ENCODE data around the gene PTPN1.

GRCh38 chr20:50470264-50470858 is 39.8 kb upstream of the PTPN1 start:
- no peak for TF ChIP-seq POLR2A (IDR thresholded peaks at IDR 0.05; ENCODE audit: insufficient read depth in 1 of 2, low read depth in 2 of 2, low read length in 2 of 2)
- TF ChIP-seq, protein P1, sequence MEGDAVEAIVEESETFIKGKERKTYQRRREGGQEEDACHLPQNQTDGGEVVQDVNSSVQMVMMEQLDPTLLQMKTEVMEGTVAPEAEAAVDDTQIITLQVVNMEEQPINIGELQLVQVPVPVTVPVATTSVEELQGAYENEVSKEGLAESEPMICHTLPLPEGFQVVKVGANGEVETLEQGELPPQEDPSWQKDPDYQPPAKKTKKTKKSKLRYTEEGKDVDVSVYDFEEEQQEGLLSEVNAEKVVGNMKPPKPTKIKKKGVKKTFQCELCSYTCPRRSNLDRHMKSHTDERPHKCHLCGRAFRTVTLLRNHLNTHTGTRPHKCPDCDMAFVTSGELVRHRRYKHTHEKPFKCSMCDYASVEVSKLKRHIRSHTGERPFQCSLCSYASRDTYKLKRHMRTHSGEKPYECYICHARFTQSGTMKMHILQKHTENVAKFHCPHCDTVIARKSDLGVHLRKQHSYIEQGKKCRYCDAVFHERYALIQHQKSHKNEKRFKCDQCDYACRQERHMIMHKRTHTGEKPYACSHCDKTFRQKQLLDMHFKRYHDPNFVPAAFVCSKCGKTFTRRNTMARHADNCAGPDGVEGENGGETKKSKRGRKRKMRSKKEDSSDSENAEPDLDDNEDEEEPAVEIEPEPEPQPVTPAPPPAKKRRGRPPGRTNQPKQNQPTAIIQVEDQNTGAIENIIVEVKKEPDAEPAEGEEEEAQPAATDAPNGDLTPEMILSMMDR (CRISPR knock-in tag; IDR thresholded peaks at IDR 0.05), result peak; percentile 18; the same call in 1 of the 2 replicates
- TF ChIP-seq ZBTB34 (CRISPR knock-in tag; IDR thresholded peaks at IDR 0.05), result no peak
- TF ChIP-seq MIER3 (CRISPR knock-in tag; IDR thresholded peaks at IDR 0.05; ENCODE audit: borderline replicate concordance), result no peak
- TF ChIP-seq POLR2AphosphoS5 (IDR thresholded peaks at IDR 0.05; ENCODE audit: low read depth, low read length), result no peak
- no peak for TF ChIP-seq TBL1XR1 (IDR thresholded peaks at IDR 0.05; ENCODE audit: borderline replicate concordance, low read length, partially characterized antibody)
- TF ChIP-seq, protein P2, sequence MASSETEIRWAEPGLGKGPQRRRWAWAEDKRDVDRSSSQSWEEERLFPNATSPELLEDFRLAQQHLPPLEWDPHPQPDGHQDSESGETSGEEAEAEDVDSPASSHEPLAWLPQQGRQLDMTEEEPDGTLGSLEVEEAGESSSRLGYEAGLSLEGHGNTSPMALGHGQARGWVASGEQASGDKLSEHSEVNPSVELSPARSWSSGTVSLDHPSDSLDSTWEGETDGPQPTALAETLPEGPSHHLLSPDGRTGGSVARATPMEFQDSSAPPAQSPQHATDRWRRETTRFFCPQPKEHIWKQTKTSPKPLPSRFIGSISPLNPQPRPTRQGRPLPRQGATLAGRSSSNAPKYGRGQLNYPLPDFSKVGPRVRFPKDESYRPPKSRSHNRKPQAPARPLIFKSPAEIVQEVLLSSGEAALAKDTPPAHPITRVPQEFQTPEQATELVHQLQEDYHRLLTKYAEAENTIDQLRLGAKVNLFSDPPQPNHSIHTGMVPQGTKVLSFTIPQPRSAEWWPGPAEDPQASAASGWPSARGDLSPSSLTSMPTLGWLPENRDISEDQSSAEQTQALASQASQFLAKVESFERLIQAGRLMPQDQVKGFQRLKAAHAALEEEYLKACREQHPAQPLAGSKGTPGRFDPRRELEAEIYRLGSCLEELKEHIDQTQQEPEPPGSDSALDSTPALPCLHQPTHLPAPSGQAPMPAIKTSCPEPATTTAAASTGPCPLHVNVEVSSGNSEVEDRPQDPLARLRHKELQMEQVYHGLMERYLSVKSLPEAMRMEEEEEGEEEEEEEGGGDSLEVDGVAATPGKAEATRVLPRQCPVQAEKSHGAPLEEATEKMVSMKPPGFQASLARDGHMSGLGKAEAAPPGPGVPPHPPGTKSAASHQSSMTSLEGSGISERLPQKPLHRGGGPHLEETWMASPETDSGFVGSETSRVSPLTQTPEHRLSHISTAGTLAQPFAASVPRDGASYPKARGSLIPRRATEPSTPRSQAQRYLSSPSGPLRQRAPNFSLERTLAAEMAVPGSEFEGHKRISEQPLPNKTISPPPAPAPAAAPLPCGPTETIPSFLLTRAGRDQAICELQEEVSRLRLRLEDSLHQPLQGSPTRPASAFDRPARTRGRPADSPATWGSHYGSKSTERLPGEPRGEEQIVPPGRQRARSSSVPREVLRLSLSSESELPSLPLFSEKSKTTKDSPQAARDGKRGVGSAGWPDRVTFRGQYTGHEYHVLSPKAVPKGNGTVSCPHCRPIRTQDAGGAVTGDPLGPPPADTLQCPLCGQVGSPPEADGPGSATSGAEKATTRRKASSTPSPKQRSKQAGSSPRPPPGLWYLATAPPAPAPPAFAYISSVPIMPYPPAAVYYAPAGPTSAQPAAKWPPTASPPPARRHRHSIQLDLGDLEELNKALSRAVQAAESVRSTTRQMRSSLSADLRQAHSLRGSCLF (CRISPR knock-in tag; IDR thresholded peaks at IDR 0.05; ENCODE audit: borderline replicate concordance), result 0 out of 2 replicates have a peak, but pooled peaks have one; percentile 43
- no peak for TF ChIP-seq SYNCRIP (IDR thresholded peaks at IDR 0.05; ENCODE audit: insufficient read depth, low read depth, low read length)
- no peak for TF ChIP-seq SIN3A (IDR thresholded peaks at IDR 0.05; ENCODE audit: borderline replicate concordance, low read depth, low read length)
- TF ChIP-seq CEBPB (IDR thresholded peaks at IDR 0.05; ENCODE audit: borderline replicate concordance, low read depth, low read length), result no peak
- TF ChIP-seq, protein P3, sequence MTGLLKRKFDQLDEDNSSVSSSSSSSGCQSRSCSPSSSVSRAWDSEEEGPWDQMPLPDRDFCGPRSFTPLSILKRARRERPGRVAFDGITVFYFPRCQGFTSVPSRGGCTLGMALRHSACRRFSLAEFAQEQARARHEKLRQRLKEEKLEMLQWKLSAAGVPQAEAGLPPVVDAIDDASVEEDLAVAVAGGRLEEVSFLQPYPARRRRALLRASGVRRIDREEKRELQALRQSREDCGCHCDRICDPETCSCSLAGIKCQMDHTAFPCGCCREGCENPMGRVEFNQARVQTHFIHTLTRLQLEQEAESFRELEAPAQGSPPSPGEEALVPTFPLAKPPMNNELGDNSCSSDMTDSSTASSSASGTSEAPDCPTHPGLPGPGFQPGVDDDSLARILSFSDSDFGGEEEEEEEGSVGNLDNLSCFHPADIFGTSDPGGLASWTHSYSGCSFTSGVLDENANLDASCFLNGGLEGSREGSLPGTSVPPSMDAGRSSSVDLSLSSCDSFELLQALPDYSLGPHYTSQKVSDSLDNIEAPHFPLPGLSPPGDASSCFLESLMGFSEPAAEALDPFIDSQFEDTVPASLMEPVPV (CRISPR knock-in tag; IDR thresholded peaks at IDR 0.05), result no peak
- TF ChIP-seq PHF20 (CRISPR knock-in tag; IDR thresholded peaks at IDR 0.05), result no peak
- TF ChIP-seq NCOA1 (CRISPR knock-in tag; IDR thresholded peaks at IDR 0.05), result no peak
